Activated CD8-positive, alpha-beta memory T cell treated with anti-CD3 and anti-CD28 coated beads, Interleukin-2, amount 10 ng/mL, durations not matched to agents 7 days and 5 days (primary cell): Measurements from ENCODE around the gene RSPH10B. TPM values are rescaled to one million over a fixed set of nuclear protein-coding genes. Genes with fewer than 3 reads are reported as not detected.
A peak's percentile ranks its signal among the peaks of the same experiment; 100 is the strongest.
"Not testable (repeated sequence)": the region's sequence is repeated elsewhere in the genome, so short reads cannot be mapped to it uniquely, and the experiment has no call there.

Experiments used
- ATAC-seq: fragments of 150-1000 bp; cut with Tn5 transposase; one replicate; pipeline ENCODE4 v1.10.0; 2021; ENCODE audit warnings: moderate library complexity
- CTCF ChIA-PET: fragments of 350-600 bp; sonication (Branson Sonifier 250); formaldehyde crosslinking; loops from one replicate; lab custom pipeline; 2021; ENCODE audit warnings: antibody characterized with exemption; lab: Charles Lee
- DNase-seq: peaks from one replicate; pipeline ENCODE4 v3.0.0-alpha.2; 2020
- H3K27ac Mint-ChIP-seq: one replicate; pipeline ENCODE4 v1.8.0; 2021; ENCODE audit warnings: mild to moderate bottlenecking, mixed read lengths
- H3K27me3 Mint-ChIP-seq: one replicate; pipeline ENCODE4 v1.8.0; 2021; ENCODE audit warnings: mixed read lengths
- H3K36me3 Mint-ChIP-seq: one replicate; pipeline ENCODE4 v1.8.0; 2021; ENCODE audit warnings: mild to moderate bottlenecking, mixed read lengths
- H3K4me1 Mint-ChIP-seq: one replicate; pipeline ENCODE4 v1.8.0; 2021; ENCODE audit warnings: mixed read lengths
- H3K4me3 Mint-ChIP-seq: one replicate; pipeline ENCODE4 v1.8.0; 2021; ENCODE audit warnings: mild to moderate bottlenecking, moderate library complexity, mixed read lengths
- H3K9me3 Mint-ChIP-seq: one replicate; pipeline ENCODE4 v1.8.0; 2022; ENCODE audit warnings: low read depth, mixed read lengths
- total RNA-seq, 2 experiments: library from RNA; stranded (reverse); gene quantifications; one replicate each; pipeline ENCODE4 v1.2.3, GENCODE V29; 2021

Gene RSPH10B
- total RNA-seq, 2 experiments from 2014 or later = not detected

GRCh38 chr7:5903002-5903401 lies 67.5 kb downstream of the RSPH10B start:
- DNase-seq, H3K9me3 Mint-ChIP-seq, CTCF ChIA-PET, H3K4me3 Mint-ChIP-seq, H3K27me3 Mint-ChIP-seq, H3K27ac Mint-ChIP-seq, ATAC-seq, H3K4me1 Mint-ChIP-seq: not testable (repeated sequence)
- peaks cover 11% of the 10 kb centered on the region for H3K36me3 Mint-ChIP-seq

GRCh38 chr7:5898480-5899224 lies 71.8 kb downstream of the RSPH10B start, which contains the start of gene CCZ1:
TSS of gene CCZ1 (plus strand) at chr7:5898733. CDS start at chr7:5898800, 67 bp downstream.
- peak within 1 kb of the TSS; percentile 87 for H3K27ac Mint-ChIP-seq
- H3K27me3 Mint-ChIP-seq, H3K4me1 Mint-ChIP-seq, H3K36me3 Mint-ChIP-seq, CTCF ChIA-PET, H3K9me3 Mint-ChIP-seq: not testable (repeated sequence)
- DNase-seq (peak; percentile 82), ATAC-seq (peak; percentile 93)
- H3K4me3 Mint-ChIP-seq = peak within 1 kb of the TSS; percentile 80

- H3K4me1 Mint-ChIP-seq, H3K36me3 Mint-ChIP-seq, H3K9me3 Mint-ChIP-seq, H3K27me3 Mint-ChIP-seq, CTCF ChIA-PET, DNase-seq, ATAC-seq: not testable (repeated sequence)
- peak overlapping the region; percentile 63 for H3K4me3 Mint-ChIP-seq
- peak overlapping the region; percentile 78 for H3K27ac Mint-ChIP-seq
Observed at GRCh38 chr7:5897369-5897919, 73.0 kb downstream of the RSPH10B start.

- no peak for ATAC-seq
- no peak overlapping the region for H3K4me3 Mint-ChIP-seq
- CTCF ChIA-PET = no interaction called here
- H3K36me3 Mint-ChIP-seq = no peaks in the 10 kb centered on the region
- no peaks in the 10 kb centered on the region for H3K4me1 Mint-ChIP-seq
- no peak overlapping the region for H3K27ac Mint-ChIP-seq
- DNase-seq = no peak
- no peaks in the 10 kb centered on the region for H3K27me3 Mint-ChIP-seq
- no peaks in the 10 kb centered on the region for H3K9me3 Mint-ChIP-seq
Observed at GRCh38 chr7:5892498-5892897, 78.0 kb downstream of the RSPH10B start.

DNA sequence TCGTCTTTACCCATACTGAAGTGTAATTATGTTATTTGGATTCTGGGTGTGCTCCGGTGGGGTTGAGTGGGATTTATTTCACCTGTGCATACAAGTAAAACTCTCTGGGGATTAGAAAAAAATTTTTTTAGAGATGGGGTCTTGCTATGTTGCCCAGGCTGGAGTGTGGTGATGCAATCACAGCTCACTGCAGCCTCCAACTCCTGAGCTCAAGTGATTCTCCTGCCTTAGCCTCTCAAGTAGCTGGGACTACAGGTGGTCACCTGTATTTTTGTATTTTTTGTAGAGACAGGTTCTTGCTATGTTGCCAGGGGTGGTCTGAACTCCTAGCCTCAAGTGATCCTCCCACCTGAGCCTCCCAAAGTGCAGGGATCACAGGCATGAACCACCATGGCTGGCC lies 80.2 kb downstream of the RSPH10B start:
- H3K9me3 Mint-ChIP-seq, H3K36me3 Mint-ChIP-seq, H3K27me3 Mint-ChIP-seq, H3K27ac Mint-ChIP-seq, DNase-seq, ATAC-seq, H3K4me1 Mint-ChIP-seq, H3K4me3 Mint-ChIP-seq: not testable (repeated sequence)
- CTCF ChIA-PET = interaction anchor here (1.0 kb wide), 1 partner anchor 13 kb away, joined by 3 read pairs; no protein-coding TSS in a partner anchor

- H3K27ac Mint-ChIP-seq, H3K4me1 Mint-ChIP-seq, H3K27me3 Mint-ChIP-seq, DNase-seq, H3K36me3 Mint-ChIP-seq, CTCF ChIA-PET, H3K4me3 Mint-ChIP-seq, ATAC-seq, H3K9me3 Mint-ChIP-seq: not testable (repeated sequence)
Observed at GRCh38 chr7:5888021-5888420, 82.5 kb downstream of the RSPH10B start.

- H3K27me3 Mint-ChIP-seq, H3K27ac Mint-ChIP-seq, H3K36me3 Mint-ChIP-seq, H3K4me3 Mint-ChIP-seq, ATAC-seq, H3K9me3 Mint-ChIP-seq, CTCF ChIA-PET, DNase-seq, H3K4me1 Mint-ChIP-seq: not testable (repeated sequence)
Observed at GRCh38 chr7:5884431-5884830, 86.1 kb downstream of the RSPH10B start.

DNA sequence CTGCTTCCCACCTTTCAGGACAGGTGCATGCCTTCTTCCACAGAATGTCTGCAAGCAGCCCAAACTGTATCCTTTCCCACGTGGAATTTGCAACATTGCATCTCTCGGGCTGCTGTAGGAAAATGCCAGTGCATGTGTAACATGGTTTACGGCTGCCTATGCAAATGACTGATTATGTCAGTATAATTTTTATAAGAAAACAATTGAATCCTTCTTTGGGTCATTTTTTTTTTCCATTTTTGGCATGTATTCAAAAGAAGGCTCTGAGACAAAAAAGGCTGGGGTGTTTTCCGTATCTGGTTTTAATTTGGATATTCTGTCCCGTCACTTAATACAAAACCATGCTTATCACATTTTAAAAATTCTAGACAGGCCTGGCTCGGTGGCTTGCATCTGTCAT lies 90.4 kb downstream of the RSPH10B start:
- H3K27ac Mint-ChIP-seq, H3K9me3 Mint-ChIP-seq, DNase-seq, H3K4me1 Mint-ChIP-seq, H3K36me3 Mint-ChIP-seq, H3K4me3 Mint-ChIP-seq, H3K27me3 Mint-ChIP-seq, CTCF ChIA-PET, ATAC-seq: not testable (repeated sequence)

- not testable (repeated sequence) for H3K27ac Mint-ChIP-seq, H3K27me3 Mint-ChIP-seq, H3K36me3 Mint-ChIP-seq, H3K4me3 Mint-ChIP-seq, DNase-seq, H3K4me1 Mint-ChIP-seq, ATAC-seq, H3K9me3 Mint-ChIP-seq
- CTCF ChIA-PET = interaction anchor here (1.1 kb wide), 1 partner anchor 132 kb away, joined by 4 read pairs; no protein-coding TSS in a partner anchor
Observed at GRCh38 chr7:5879591-5879990, 90.9 kb downstream of the RSPH10B start.

Other genes with a start within 250 kb of the RSPH10B start
- gene RNF216, start 189.0 kb downstream of the RSPH10B start, total RNA-seq = 10 to 100 TPM; 30.4 to 36.3 TPM
- gene OCM, start 89.9 kb downstream of the RSPH10B start, total RNA-seq = not detected
- 10 to 100 TPM; 74.5 to 93.0 TPM for gene CCZ1, start 72.0 kb downstream of the RSPH10B start, total RNA-seq
- 10 to 100 TPM; 22.5 to 24.8 TPM for gene PMS2, start 38.4 kb upstream of the RSPH10B start, total RNA-seq
- 10 to 100 TPM; 34.8 to 45.6 TPM for gene AIMP2, start 38.6 kb upstream of the RSPH10B start, total RNA-seq
- under 1 TPM; 0.38 to 0.47 TPM for gene ANKRD61, start 60.7 kb upstream of the RSPH10B start, total RNA-seq
- gene EIF2AK1, start 88.5 kb upstream of the RSPH10B start, total RNA-seq = 100 to 1,000 TPM; 110 to 124 TPM
- 10 to 100 TPM; 16.0 to 16.2 TPM for gene USP42, start 134.3 kb upstream of the RSPH10B start, total RNA-seq